NCI-H187 treated with DMSO at 0.1 percent for 48 hours (cell line): ENCODE measurements around the gene PLCL2.
"Not testable (repeated sequence)": the region's sequence is repeated elsewhere in the genome, so short reads cannot be mapped to it uniquely, and the experiment has no call there.

Experiments used
- DNase-seq: peaks from one replicate; lab custom pipeline; 2025; lab: John Stamatoyannopoulos, UW

The PLCL2 gene

DNA sequence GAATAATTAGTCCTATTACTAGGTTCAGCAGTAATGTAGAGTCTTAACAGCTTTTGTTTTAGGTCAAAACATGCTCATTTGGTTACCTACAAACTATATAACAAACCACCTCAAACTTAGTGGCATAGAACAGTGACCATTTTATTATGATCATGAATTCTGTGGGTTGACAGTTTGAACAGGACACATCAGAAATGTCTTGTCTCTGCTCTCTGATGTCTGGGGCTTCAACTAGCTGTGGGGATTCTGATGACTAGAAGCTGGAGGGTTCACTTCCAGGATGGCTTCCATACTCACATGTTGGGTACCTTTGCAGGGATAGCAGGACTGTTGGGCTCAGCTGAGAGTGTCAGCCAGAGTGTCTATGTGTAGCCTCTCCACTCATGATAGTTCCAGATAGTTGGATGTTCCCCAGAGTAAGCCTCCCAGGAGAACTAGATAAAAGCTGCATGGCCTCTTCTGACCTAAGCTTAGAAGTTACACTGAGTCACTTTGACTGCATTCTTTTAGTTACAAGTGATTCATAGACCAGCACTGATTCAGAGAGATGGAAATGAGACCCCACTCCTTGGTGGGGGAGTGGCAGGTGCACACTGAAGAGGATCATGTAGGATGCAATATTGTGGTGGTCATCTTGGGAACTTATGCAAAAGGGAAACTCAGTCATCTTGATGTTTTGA lies 32.6 kb downstream of the PLCL2 start:
- DNase-seq: no peak

DNA sequence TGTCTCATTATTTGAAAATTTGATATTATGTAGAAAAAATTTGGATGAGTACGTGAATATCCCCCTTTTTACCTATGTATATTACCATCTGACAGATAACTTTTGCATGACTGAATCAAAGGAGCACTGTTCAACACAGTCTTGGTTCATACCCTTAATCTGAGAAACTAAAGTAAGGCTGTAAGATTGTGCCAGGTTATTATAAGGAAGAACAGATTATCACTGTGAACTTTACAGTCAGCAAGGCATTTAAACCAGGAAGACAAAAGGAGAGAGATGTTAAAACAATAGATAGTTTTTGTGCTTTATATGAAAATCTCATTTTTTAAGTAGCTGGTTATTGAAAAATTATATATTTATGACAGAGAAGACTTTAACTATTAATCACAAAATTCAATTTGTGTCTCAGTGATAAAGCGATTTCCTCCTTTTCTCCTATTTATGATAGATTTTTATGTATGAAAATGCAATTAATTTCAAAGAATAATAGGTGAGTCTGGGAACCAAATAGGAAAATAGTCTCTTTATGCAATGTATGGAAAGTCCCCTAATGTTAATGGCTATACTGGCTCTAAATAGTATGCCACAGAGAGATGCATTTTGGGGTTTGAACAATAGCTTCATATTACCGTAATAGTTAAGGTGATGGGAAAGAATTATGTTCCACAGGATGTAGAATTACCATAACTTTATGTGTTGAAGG lies 33.4 kb downstream of the PLCL2 start:
- DNase-seq: no peak

DNA sequence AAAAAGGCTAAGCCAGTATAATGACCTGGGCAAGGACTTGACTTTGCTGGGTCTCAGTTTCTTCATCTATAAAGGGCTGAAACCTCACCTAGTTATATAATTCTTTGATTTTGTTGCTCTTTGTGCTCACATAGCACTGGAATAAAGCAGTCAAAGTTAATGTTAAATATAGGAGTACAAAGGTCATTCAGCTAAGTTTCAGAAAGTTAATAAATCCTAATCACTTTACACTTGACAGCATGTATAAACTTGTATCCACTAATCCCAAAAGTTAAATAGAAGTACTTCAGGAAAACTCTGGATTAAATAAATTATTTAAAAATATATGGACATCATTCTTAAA lies 33.9 kb downstream of the PLCL2 start:
- no peak for DNase-seq

DNA sequence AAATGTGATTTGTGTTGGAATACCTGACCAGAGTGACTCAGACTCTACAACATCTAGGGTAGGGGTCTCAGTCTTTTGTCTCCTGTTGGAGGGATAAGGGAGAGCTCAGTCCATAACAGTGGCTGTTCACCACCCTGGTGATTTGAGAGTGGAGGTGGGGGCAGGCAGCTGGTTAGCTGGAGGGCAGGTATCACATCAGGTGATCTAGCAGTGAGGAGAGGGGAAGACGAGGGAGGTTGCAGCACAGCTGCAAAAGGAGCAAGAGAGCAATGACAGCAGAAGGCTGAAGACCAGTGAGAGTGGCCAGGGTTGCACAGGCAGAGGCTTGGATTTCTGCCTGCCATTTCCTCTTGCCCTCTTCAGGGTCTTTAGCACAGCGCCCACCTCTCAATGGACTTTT lies 38.4 kb downstream of the PLCL2 start:
- DNase-seq: no peak

DNA sequence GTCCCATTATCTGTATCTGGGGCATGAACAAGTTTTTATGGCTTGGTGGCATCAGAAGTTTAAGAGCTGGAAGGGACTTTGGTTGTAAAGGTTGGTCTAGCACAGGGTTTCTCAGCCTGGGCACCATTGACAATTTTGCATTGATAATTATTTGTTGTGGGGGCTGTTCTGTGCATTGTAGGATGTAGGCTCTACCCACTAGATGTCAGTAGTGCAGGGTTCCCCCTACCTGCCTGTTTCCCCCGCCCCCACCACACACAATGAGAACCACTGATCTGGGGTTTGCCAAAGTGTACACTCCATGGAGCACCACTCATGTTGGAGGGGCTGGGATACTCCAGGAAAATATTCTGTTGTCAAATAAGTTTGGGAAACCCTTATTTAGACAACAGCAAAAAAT lies 42.7 kb downstream of the PLCL2 start:
- no peak for DNase-seq

DNA sequence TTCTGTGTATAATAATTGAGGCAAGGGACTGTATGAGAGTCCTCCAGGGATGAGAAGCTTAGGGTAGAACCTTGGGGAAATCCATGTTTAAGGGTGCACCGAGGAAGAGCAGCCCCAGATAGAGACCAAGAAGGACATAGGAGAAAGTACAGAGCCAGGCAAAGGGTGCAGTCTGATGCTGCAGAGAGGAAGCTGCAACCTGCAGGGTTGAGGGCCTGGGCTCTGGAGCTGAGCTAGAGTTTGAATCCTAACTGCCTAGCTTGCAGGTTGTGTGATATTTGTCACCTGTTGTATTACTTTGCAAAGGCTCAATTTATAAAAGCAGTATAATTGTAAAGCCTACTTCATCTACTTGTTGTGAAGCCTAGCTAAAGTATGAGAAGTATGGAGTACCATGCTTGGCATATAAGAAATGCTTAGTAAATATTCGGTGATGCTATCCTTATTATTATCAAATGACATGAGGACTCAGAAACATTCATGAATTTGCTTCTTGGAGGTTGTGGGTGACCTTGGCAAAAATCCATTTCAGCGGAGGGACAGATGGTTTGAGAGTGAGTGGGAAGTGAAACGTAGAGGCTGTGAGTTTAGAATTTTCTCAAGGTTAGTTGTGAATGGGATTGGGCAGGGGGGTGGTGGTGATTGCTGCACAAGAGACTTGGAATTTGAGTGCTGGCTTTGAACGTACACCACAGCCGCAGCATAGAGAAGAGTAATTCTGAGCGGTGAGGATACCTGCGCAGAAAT lies 43.8 kb downstream of the PLCL2 start:
- DNase-seq: no peak

DNA sequence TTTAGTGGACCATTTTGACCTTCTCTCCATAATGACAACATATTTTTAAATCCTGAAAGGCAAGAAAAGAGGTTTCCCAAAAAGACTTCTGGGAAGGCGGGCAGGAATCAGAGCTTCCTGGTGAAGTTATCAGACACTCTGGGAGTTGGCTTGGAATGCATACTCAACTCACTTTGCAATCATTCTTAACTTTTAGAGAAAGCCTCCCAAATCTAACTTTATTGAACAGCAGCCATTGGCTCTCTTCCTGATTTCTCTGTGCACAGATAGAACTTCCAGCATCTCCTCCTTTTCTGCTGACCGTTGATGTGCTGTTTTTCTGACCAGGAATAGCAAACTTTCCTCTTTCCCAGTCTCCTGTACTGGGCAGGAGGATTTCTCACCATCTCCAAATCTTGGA lies 44.6 kb downstream of the PLCL2 start:
- no peak for DNase-seq

DNA sequence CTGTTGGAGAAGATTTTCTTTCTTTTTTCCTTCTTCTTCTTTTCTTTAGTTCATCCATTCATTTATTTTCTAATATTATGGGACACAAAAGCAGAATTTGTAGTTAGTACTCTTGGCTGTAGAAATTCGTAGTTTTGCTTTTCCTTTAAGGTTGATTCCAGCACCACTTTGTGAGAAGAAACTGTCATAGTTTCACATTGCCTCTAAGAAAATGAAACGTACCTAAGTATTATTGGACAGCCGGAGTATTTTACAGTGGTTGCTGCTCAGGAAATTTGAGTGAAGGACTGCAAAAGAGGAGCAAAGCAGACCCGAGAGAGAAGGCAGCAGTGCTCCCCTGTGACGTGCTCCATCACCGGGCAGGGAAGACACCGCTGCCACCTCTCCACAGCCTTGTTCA lies 48.1 kb downstream of the PLCL2 start:
- DNase-seq: no peak

DNA sequence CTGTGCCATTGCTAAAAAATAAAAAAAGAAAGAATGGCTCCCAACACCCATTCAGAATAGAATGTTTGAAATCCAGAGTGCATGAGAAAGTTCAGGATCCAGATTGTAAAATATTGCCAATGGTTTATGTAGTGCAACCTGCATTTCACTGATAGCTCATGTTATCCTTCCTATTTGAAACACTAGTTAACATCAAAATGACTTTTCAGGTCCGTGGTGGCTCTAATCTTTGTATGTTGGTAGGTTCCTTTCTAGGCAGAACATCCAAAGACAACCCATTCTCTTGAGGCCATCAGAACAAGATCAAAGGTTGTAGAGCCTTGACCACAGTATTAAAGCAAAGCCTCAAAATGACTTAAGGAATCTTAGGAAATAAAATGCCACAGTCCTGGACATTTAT lies 51.0 kb downstream of the PLCL2 start:
- no peak for DNase-seq

DNA sequence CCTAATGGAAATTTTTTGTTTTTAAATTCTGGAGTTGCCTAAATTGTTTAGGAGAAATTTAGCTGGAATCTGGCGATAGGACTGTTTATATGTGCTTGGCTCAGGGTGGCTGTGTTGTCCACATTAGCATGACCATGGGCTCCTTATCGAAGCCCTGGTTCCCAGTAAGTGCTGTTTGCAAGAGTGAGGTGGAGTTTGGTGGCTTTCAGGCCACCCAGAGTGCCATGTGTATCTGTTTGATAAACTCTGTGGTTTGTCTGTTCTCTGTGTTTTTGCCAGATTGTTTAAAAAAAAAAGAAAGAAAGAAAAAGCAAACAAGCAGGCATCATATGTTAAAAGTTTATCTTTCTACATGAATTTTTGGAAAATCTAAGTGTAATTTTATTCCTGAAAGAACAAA lies 51.5 kb downstream of the PLCL2 start:
- DNase-seq: no peak

DNA sequence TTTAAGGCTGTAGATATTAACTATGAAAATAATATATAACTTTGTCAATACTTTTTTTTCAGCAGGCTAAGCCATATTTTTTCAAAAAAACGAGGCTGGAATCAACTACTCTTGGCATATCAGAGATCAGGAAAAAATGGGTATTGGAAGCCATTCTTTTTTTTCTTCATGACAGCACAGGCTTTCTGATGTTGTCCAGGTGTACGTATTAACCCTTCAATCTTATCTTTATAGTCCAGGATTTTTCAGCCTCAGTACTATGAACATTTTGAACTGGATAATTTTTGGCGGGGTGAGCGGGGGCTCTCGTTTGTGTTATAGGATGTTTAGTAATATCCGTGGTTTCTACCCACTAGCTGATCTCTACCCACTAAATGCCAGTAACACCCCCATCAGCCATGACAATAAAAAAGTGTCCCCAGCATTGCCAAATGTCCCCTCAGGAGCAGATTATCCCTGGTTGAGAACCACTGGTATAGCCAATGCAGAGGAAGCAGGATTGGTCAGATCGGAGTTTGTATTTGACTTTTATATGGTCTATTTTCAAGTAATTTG lies 52.0 kb downstream of the PLCL2 start:
- no peak for DNase-seq

DNA sequence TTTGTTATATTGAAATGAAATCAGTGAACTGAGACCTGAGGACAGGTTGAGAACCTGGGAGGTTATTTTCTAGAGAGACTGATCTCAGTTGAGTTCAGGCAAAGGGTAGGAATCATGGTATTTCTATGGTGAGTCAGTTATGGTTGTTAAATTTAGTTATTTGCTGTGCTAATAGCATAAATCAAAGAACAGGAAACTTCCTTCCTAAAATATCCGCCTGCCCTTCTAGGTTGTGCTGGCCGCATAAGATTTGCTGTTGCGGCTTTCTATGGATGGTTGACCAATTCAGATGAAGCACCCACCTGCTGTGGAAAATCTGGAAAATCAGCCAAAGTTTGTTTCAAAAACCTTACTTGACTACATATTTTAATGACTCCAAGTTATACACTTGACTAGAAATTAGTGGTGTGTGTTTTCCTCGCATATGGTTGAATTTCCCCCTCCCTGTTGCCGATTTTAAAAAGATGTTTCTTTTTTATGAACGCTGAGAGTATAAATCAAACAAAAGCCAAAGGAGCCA lies 52.6 kb downstream of the PLCL2 start:
- DNase-seq: no peak

DNA sequence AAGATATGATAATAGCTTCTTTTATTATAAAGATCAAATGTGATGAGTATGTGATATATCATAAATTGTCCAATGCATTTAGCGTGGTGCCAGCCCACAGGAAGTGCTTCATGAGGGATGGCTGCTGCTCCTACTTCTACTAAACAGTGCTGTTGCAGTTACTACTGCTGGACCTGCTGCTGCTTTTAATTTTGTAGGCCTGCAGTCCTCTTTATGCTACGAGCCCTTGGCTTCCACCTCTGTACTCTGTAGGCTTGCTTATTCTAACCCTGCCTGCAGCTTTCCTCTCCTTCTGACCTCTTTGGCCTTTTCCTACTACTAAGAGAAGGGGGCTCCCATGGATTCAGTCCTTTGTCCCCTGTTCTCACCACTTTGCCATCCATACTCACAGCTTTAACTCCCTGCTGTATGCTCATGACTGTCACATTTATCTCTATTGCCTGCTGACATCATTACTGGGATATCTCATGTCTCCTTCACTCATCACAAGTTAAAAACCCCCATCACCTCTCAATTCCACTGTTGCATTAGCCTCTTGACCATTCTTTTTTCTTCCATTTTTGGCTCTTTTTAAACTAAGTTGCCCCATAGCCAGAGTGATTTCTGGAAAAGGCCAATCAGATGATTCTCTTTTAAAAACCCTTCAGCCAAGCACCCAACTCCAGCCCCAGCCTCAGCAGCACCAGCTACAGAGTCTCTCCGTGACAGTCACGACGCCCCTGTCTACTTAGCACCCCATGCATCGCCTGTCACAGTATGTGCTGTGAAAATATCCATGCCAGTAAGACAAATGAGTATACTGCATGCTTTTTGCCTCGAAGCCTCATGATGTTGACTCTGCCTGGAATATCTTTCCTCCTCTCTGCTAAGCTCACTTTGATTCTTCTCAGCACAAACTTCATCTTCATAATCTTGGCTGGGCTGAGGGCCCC lies 56.3 kb downstream of the PLCL2 start:
- DNase-seq: no peak

DNA sequence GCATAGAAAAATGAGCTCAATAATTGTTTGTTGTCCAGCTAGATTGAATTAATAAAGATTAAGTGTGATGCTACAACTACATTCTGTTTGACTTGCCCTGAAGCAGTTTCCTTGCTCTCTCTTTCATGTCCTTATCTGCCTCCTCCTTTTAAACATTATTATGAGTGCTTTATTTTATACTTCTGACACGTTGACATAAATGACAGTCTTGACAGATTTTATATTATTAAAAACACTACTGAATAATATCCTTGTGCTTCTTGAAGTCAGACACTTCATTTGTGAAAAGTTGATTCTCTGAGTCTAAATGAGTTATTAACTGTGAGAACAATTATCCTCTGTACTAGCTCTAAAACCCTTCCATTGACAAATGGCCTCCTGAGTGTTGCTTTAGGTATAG lies 58.2 kb downstream of the PLCL2 start:
- no peak for DNase-seq

DNA sequence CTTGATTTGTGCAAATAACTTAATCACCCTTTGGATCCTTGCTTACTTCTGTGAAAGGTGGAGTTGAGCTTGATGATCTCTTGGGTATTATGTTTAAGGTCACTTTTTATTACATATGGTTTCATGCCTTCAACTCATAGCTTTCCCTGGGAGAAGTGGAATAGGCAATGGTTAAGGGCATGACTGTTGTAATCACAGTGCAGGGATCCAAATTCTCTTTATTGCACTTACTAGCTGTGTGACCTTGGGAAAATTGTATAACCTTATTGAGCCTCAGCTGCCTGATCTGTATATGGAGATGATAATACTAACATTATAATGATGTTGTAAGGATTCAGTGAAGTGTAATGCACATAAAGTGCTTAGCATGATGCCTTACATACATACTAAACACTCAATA lies 59.1 kb downstream of the PLCL2 start:
- DNase-seq: no peak

DNA sequence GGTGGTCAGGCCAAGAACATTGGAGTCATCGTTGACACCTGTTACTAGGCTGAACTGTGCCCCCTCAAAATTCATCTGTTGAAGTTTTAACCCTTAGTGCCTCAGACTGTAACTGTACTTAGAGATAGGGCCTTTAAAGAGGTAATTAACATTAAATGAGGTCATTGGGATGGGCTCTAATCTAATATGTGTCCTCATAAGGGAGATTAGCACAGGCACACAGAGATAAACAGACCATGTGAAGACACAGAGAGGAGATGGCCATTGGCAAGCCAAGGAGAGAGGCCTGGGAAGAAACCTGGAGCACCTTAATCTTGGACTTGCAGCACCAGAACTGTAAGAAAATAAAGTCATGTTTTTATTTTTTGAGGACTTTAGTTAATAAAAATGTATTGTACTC lies 59.6 kb downstream of the PLCL2 start:
- no peak for DNase-seq

DNA sequence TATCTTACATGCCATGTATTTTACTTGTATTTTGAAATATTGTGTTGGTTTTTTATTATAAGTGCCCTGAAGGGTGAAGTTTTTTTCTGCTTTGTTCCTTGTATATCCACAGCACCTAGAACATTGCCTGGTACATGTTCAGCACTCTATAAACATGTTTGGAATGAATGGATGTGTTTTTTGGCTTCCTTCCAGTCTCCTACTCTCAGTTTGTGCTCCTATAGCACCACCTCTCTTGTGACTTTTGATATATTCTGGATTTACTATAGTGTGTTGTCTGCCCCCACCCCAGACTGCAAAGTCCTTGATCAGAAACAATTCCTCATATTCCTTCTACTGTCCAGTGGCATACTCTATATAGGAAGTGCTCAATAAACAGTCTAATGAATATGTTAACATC lies 60.6 kb downstream of the PLCL2 start:
- DNase-seq: no peak

DNA sequence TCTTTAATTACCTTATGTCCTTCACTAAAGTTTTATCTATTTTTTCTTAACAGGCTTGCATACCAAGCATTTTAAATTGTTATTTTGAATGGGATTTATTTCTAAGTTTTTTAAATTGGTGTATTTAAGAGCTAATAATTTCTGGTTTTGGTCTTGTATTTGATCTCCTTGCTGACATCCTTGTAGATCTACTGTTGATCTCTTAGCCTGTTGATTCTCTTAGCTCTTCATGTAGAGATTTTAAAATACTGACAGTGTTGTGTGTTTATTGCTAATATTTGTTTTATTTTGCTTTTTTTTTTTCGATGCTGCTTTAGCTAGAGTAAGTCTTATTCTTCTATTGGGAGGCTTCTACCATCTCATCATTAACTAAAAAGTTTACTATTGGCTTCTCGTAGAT lies 65.5 kb downstream of the PLCL2 start:
- DNase-seq: no peak

DNA sequence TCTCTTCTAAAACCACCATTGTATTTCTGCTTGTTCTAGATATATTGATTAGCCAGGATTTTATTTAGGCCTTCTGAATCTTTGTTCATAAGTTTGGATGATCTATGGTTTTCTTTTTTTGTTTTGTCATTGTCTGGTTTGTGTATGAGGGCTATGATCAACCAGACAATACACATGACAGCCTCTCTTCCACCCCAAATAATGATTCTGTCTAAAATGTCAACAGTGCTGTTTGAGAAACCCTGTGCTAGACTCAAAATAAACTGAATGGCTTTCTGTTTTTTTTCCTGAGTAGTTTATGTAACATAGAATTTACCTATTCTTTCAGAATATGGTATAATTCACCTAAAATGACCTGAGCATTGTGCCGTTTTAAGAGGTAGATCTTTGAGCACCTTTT lies 66.1 kb downstream of the PLCL2 start:
- no peak for DNase-seq

DNA sequence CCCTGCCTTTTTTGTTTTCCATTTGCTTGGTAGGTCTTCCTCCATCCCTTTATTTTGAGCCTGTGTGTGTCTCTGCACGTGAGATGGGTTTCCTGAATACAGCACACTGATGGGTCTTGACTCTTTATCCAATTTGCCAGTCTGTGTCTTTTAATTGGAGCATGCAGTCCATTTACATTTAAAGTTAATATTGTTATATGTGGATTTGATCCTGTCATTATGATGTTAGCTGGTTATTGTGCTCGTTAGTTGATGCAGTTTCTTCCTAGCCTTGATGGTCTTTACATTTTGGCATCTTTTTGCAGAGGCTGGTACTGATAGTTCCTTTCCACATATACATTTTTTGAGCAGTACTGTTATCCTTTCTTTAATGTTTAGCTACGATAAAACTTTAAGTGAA lies 73.1 kb downstream of the PLCL2 start:
- DNase-seq: not testable (repeated sequence)

DNA sequence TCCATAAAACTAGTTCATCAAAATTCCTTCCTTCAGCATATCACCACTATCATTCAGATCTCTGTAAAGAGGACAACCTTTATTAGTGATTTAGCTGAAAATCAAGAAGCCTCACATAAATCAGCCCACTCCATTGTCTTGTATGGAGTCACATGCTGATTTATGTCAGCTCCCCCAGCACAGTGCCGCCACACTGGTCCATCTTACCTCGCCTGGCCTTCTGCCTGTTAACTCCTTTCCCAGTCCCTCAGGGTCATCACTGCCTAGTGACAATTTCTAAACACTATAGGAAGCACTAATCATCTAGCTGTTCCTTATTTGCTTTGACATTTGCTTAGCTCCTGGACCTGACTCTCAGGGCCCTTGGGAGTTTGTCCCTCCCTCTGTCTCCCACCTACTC lies 75.4 kb downstream of the PLCL2 start:
- DNase-seq: no peak
